ENCODE results near the gene APLP1. TPM values are rescaled to one million over a fixed set of nuclear protein-coding genes. Genes with fewer than 3 reads are reported as not detected.
A peak's percentile ranks its signal among the peaks of the same experiment; 100 is the strongest.

Gene APLP1
- total RNA-seq, 1 experiment from 2014 or later = 36.9 TPM

DNA sequence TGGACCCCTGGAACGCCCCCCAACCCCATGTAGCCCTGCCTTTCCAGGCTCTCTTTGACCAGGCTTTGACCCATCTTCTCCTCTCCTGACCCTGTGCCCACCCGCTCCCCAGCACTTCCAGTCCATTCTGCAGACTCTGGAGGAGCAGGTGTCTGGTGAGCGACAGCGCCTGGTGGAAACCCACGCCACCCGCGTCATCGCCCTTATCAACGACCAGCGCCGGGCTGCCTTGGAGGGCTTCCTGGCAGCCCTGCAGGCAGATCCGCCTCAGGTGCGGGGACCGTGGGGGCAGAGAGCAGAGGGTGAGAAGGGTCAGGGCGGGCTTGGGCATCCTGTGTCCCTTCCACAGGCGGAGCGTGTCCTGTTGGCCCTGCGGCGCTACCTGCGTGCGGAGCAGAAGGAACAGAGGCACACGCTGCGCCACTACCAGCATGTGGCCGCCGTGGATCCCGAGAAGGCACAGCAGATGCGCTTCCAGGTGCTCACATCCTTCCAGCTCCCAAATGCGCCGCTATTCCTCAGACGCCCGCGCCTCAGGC lies 6.1 kb downstream of the APLP1 start:
- Histone ChIP-seq H3K23ac (ENCODE audit: insufficient read length, low read depth, low read length) (no peak overlapping the region), H4K20me1 (ENCODE audit: control insufficient read depth, insufficient read depth, insufficient read length) (no peaks in the 10 kb centered on the region), H2BK20ac (ENCODE audit: low read depth, low read length, poor library complexity, severe bottlenecking) (no peak overlapping the region), H3K14ac (ENCODE audit: insufficient read depth, low read length) (no peak overlapping the region), H3K79me1 (ENCODE audit: insufficient read depth, low read depth, low read length, poor library complexity, severe bottlenecking) (no peaks in the 10 kb centered on the region), H3K27me3 (ENCODE audit: insufficient read depth, low read length) (no peaks in the 10 kb centered on the region), H2BK120ac (ENCODE audit: low read depth, low read length, poor library complexity, severe bottlenecking) (no peak overlapping the region), H3K9ac (ENCODE audit: extremely low read depth, insufficient read length, low read length) (no peak overlapping the region), H4K5ac (ENCODE audit: insufficient read length, low read depth, low read length) (no peak overlapping the region), H3K56ac (ENCODE audit: insufficient read length, low read depth, low read length) (no peak overlapping the region), H3K18ac (ENCODE audit: insufficient read length, low read depth, low read length) (no peak overlapping the region), H3K4me2 (ENCODE audit: insufficient read depth, insufficient read length, low read length) (no peak overlapping the region), H4K91ac (ENCODE audit: insufficient read length, low read depth, low read length) (no peak overlapping the region), H2AFZ (ENCODE audit: low read length) (no peak overlapping the region), H2BK15ac (ENCODE audit: low read depth, low read length) (no peak overlapping the region), H4K8ac (replicated peaks; ENCODE audit: insufficient read length, low read depth, low read length) (no peak overlapping the region), H2BK12ac (ENCODE audit: insufficient read length, low read depth, low read length) (no peak overlapping the region), H3K4ac (ENCODE audit: low read depth, low read length) (no peak overlapping the region), H3K4me1 (ENCODE audit: insufficient read depth, low read length) (peaks cover 3% of the 10 kb centered on the region; the same call in 1 of the 2 replicates), H3K23me2 (ENCODE audit: insufficient read length, low read depth, low read length, poor library complexity, severe bottlenecking) (peaks cover under 1% of the 10 kb centered on the region), H3K79me2 (ENCODE audit: insufficient read depth, low read length) (no peaks in the 10 kb centered on the region), H2BK5ac (ENCODE audit: insufficient read length, low read length) (no peak overlapping the region), H3K27ac (ENCODE audit: insufficient read length, low read depth, low read length) (no peak overlapping the region), H3T11ph (ENCODE audit: low read length) (no peak overlapping the region), H2AK5ac (ENCODE audit: insufficient read length, low read length) (no peak overlapping the region), H3K9me3 (ENCODE audit: control insufficient read depth, low read depth, low read length) (no peaks in the 10 kb centered on the region)
- WGBS (ENCODE audit: extremely low coverage, insufficient read length, low lambda C conversion rate) = no CpG with 5 or more reads among the region's 32 CpGs
- peak overlapping the region in 1 of 3 experiments; percentile 27; a peak in 1 of 7 replicates for H3K27ac Mint-ChIP-seq
- H3K9me3 Mint-ChIP-seq = no peaks in the 10 kb centered on the region; a peak in 2 of 5 replicates
- DNase-seq = no peak
- H3K27me3 Mint-ChIP-seq (ENCODE audit: low read depth) = peaks cover 10% of the 10 kb centered on the region
- peaks cover 4 to 10% (median 5%) of the 10 kb centered on the region in 3 experiments; a peak in 6 of 7 replicates for H3K36me3 Mint-ChIP-seq (ENCODE audit: insufficient read depth in 1 of 3, low read depth in 3 of 3)
- no peak overlapping the region for H3K4me3 Mint-ChIP-seq
- peaks cover 7 to 34% of the 10 kb centered on the region in 2 experiments for H3K4me1 Mint-ChIP-seq
- TF ChIP-seq CTCF (conservative IDR thresholded peaks at IDR 0.05) = no peak
